SU-DHL-6 (cell line): Measurements from ENCODE around the gene ACER1.

Experiments used
- EZH2phosphoT487 ChIP-seq: fragments of 200-600 bp; sonication (generic), shearing (Covaris generic); conservative IDR thresholded peaks from 2 replicates; pipeline ENCODE4 v1.6.1; 2018; ENCODE audit warnings: mild to moderate bottlenecking, antibody characterized with exemption, low read length, moderate library complexity, mixed read lengths
- TF ChIP-seq, protein P1 (sequence below): fragments of 200-600 bp; sonication (generic); IDR thresholded peaks from one replicate; pipeline ENCODE4 v1.5.1; 2017; ENCODE audit warnings: antibody characterized with exemption, mild to moderate bottlenecking, low read length, moderate library complexity; ENCODE audit not compliant: insufficient read depth, poor library complexity, severe bottlenecking

- TF ChIP-seq, protein P1, sequence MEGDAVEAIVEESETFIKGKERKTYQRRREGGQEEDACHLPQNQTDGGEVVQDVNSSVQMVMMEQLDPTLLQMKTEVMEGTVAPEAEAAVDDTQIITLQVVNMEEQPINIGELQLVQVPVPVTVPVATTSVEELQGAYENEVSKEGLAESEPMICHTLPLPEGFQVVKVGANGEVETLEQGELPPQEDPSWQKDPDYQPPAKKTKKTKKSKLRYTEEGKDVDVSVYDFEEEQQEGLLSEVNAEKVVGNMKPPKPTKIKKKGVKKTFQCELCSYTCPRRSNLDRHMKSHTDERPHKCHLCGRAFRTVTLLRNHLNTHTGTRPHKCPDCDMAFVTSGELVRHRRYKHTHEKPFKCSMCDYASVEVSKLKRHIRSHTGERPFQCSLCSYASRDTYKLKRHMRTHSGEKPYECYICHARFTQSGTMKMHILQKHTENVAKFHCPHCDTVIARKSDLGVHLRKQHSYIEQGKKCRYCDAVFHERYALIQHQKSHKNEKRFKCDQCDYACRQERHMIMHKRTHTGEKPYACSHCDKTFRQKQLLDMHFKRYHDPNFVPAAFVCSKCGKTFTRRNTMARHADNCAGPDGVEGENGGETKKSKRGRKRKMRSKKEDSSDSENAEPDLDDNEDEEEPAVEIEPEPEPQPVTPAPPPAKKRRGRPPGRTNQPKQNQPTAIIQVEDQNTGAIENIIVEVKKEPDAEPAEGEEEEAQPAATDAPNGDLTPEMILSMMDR = no peak
- TF ChIP-seq EZH2phosphoT487 = no peak
Measured at GRCh38 chr19:6333439-6333838, at the start of gene ACER1.
